GM19099 (cell line): ENCODE measurements around the gene B3GALT6.

Experiments used
- POLR2A ChIP-seq: IDR thresholded peaks from 3 replicates; pipeline ENCODE4 v1.6.1; 2011; ENCODE audit warnings: low read depth; ENCODE audit not compliant: insufficient read length; ENCODE audit errors: extremely low read depth

B3GALT6 gene

DNA sequence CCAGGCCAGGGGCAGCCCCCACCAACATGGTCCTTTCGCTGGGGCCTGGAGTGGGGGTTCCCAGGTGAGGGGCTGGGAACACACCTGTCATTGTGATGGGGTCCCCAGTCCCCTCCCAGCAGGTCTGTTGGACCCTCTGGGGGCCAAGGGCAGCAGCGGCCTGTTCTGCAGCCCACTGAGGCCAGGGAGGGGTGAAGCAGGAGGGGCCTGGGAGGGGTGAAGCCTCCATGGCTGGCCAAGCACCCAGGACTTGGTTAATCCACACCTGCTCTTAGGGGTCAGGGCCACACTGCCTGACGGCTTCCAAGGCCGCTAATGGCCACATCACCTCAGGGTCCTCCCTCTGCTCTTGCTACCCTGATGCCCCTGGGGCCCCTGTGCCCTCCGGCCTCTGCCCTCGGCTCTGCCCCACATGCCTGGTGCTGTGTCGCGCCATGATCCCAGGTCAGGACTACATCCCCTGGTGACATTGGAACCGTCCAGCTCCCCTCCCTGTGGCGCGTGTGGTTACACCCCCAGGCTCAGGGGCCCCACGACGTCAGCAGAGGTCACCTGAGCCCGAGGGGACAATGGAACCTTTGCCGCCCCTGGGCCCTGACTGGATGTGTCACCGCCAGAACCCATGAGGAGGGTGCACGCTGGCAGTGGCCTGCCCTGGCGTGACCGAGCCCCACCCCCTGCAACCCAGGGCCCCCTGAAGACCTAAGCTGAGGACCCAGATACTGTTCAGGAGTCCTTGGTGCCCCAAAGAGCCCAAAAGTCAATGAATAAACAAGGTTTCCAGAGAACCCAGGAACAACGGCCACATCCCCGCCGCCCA, 32.7 kb upstream of the B3GALT6 start:
- no peak for TF ChIP-seq POLR2A

DNA sequence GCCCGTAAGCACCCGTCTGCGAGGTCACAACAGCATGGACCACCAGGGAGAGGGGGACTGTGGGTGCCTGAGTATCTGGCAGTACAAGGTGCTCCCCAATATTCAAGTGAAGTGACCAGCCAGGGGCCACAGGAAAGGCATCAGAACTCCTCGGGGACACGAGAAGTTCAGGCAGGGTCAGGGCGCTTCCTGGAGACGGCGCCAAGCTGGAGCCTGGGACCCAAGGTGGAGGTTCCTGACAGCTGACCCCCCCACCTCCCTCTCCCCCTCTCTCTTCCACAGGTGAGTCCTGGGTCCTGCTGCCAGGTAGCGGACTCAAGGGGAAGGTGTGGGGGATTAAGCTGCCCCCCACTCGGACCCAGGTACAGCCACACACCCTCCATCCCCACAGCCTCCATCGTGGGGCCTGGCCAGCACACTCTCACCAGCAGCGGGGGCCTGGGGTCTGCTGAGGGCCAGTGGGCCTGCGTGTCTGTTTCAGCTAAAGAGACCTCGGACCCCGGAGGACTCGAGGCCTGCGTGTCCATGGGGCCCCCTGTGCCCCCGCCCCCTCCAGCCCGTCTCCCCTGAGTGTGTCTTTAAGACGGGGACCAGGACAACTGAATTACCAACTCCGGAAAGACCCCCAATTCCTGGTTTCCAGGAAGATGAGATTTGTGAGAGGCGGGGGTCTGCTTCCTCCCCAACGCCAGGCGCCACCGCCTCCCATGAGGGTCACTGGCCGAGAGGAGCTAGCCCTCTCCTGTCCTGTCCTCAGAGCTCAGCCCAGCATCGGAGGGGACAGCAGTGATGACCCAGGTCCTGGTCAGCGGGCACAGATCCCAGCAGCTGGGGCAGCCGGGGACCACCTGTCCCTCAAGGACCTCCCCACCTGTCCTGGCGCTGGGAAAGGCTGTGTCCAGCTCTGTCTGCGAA, 31.8 kb upstream of the B3GALT6 start:
- TF ChIP-seq POLR2A = peak; percentile 22

DNA sequence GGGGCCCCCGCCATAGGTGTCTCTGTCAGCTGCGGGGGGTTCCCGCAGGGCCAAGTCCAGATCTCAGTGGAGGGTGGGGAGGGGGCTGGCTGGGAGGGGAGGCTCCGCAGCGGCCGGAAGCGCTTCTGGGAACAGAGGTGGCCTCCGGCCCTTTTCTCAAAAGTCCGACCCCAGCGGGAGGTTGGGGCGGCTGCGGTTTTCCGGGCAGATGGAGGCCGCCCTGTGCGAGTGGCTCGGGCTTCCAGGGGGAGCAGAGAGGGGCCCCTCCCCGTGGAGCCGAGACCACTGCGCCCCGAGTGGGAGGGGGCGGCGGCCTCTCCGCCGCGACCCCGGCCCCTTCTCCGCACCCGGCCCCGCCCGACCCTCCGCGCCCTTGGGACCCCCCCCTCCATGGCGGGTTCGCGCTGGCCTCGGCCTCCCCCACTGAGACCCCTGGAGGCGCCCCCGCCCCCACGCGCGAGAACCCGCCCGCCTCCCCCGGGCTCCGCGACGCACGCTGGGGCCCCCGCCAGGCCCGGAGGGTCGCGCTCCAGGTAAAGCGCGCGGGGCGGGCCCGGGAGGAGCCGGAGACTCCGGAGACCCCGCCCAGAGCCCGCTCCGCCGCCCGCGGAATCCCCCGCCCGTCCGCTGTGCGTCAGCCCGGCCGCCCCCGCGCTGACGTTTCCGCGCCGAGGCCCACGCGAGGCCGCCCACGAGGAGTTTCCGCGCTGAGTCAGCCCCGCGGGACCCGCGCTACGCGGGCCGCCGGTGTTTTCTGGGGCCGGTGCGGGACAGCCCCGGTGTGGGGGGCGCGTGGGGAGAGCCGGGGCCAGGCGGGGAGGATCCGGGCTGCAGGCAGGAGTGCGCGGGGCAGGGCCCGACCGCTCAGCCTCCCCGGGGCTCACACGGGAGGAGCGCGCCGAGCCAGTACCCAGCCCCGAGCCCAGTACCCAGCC, 30.9 kb upstream of the B3GALT6 start:
- TF ChIP-seq POLR2A = no peak

DNA sequence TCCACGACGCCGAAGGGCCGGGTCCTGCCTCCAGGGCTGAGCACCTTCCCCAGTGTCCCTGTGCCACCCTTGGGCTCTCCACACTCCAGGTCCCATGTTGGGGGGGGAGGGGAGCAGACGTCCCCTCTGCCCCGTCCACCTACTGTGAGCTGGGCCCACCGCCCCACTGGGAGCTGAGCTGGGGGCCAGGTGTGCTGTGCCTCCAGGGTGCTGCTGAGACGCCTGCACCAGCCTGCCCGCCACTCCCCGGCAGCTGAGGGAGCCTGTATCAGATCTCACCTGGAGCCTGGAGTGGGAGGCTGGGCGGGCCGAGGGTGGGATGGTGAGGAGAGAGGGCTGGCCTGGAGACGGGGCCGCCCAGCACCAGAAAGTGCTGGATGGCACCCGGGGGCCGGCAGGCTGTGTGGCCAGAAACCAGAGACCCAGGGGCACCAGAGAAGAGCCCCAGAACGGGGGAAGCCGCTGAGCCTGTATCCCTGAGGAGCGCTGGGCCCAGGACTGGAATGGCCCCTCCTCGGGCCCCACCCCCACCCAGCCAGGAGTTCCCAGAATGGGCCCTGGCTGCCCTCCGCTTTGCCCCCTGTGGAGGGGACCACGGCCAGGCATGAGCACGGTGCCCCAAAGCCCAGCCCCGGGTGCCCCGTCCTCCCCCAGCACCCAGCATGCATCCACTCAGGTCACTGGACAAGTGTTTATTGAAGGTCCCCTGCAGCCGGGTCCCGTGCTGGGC, 29.0 kb upstream of the B3GALT6 start:
- TF ChIP-seq POLR2A = no peak

DNA sequence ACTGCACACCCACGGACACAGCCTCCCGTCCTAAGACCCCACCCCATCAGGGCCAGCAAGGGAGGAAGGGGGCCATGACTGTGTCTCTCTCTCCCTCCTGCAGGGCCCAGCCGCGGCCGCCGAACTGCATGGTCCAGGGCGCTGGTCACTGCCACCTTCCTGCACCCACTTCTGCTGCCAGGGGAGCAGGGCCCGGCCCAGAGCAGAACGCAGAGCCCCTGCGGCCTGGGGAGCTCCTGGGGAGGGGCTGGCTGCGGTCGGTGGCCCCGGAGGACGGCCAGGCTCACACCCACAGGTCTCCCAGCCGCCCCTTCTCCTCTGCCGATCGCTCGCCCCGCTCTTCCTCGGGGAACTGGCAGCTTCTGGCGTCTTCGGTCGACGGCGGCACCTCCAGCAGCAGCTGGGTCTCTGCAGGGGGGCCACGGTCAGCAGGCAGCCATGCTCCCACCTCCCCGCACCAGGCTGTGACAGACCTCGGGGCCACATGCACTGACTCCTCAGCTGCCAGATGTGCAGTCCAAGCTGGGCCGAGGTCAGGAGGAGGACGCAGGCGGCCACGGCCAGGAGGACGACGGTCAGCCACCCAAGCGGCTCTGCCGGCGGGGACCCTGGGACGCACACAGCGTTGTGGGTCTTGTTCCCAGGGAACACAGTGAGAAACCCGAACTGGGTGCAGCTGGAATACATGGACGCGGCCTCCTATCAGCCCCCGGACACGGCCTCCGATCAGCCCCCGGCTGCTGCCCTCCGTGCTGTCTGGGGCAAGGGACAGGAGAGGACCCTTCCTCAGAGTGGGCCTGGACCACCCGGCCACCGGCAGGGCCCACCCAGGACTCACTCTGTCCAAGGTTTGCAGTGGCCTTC, 28.2 kb upstream of the B3GALT6 start:
- no peak for TF ChIP-seq POLR2A

DNA sequence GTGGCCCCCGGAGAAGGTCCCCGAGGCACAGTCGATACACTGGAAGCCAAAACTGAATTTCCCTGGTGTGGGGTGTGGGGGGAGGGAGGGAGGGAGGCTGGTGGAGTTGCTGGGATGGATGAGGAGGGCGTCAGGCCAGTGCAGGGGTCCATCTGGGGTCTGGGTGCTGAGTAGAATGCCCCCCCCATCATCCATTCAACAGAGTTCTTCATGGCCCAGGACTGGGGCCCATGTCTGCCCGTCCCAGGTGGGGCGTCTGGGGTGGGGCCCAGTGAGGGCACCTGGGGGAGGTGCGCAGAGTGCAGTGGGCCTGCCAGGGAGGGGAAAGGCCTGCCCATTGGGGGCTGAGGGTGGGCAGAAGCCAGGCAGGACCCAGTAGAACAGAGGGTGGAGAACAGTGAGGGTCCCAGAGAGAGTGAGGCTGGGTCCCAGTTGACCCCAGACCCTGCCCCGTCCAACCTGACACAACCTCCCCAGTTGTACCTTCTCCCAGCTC, 27.6 kb upstream of the B3GALT6 start:
- TF ChIP-seq POLR2A = no peak

DNA sequence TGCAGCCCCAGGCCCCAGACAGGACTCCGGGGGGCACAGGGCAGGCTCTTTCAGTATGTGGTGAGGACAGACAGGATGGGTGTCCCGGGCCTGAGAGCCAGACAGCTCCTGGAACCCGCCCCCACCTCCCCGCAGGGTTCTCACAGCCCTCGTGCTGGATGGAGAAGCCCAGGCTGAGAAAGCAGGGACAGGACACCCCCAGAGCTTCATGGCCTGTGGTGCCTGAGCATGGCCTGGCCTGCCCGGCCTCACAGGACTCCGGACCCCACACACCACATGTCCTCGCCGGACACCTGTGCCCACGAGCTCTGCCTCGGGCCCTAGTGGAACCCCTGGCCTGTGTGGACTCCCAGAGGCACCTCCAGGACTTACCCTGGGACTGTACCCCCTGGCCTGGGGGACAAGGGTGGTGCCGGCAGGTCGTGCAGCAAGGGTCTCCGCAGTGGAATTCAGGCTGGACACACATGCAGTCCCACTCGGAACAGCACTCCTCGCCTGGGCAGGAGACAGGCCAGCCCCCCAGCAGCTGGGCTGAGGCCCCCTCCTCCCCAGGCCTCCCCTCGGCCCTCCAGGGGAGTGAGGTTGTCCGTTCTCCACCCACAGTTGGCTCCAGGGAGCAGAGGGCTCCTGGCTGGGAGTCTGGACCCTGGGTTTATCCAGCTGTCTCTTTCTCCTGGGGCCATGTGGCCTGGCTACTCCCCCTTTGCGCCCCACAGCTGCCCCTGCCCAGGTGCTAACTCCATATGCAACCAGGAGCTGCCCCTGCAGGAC, 26.9 kb upstream of the B3GALT6 start:
- TF ChIP-seq POLR2A = no peak

DNA sequence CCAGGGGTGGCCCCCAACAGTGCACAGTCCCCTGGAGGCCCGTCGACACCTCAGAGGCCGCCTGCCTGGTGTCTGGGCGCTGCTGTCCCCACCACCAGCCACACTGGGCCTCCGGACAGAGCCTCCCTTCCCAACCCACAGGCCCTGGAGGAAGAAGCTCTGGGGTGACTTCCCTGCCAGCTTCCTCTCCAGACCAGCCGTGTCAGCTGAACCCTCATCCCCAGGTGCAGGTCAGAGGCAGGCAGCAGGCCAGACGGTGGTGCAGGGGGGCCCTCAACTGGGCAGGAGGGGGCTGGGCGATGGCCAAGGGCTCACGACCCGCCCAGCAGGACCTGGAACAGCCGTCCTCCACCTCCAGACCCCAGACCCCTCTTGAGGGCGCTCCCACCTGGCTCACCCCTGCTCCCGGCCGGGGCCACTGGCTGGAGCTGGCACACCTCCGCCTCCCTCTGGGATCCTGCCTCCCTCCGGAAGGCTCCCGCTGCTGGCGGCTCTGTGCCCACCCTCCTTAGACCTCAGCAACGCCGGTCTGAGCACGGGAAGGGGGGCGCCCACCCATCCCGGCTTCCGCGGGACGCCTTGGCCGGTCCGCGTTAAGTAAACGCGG, 26.2 kb upstream of the B3GALT6 start:
- TF ChIP-seq POLR2A = no peak

DNA sequence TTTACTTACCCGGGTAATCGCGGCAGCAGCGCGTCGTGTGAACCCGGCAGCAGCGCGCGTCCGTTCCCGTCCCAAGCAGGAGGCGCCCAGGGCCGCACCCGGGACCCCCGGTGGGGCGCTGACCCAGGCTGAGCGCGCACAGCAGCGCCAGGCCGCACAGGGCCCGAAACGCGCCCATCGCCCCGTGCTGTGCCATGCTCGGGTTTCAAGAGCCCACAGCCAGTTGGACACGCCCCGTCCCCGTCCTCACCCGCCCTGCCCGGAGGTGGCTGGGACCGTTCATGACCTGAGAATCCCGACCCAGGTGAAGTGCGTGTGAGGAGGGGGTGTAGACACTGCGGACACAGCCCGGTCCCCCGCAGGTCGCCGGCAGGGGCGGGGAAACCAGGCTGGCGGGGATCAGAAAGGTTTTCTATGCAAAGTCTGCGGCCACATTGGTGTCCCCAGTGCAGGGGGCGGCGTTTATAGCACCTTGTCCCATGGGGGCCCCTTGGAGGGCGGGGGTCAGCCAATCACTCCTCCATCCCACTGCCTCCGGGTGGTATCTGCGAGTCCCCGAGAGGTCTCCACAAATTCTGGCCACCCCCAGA, 25.6 kb upstream of the B3GALT6 start, which contains the start of gene TNFRSF18:
TNFRSF18 (minus strand) TSS at position 217 of the 590 bp plus-strand sequence; CDS start at position 196, 21 bp downstream.
- TF ChIP-seq POLR2A = no peak

DNA sequence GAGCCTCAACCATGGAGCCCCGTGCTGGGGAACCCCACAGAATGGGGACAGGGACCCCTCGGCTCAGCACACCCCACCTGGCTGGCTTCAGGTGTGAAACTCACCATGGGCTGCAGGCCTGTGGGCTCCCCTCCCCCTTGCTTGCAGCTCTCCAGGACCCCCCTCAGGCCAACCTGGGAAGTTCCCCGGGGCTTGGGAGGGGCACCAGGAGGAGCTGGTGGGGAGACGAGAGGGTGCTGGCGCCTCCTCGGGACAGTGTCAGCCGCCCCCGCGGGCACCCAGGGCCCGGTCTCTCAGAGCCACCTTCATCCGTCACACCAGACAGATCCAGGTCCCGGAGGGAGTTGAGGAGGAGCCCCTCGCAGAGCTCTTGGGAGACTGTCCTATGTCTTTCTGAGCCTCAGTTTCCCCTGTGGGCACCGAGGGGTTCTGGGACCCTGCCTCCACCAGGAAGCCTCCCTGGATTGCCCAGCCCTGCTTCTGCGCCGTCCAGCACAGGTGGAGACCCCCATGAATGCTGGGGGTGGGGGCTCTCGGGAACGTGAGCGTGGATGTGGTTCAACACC, 25.0 kb upstream of the B3GALT6 start:
- no peak for TF ChIP-seq POLR2A

DNA sequence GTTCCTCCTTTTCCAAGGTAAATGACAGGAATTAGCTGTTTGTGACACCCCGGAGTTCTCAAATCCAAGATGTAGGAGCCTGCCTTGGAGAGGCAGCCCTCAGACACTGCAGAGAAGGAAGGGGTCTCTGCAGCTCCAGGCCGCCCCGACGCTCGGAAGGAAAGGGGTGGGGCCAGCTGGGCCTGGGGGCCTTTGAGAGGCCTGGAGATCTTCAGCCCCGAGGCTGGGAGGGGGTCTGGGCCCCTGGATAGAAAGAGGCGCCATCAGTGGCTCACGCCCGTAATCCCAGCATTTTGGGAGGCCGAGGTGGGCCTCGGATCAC, 24.5 kb upstream of the B3GALT6 start:
- TF ChIP-seq POLR2A = no peak
